Measurements from ENCODE around the gene OR52B6. TPM values are rescaled to one million over a fixed set of nuclear protein-coding genes. Genes with fewer than 3 reads are reported as not detected.

Gene OR52B6, protein sequence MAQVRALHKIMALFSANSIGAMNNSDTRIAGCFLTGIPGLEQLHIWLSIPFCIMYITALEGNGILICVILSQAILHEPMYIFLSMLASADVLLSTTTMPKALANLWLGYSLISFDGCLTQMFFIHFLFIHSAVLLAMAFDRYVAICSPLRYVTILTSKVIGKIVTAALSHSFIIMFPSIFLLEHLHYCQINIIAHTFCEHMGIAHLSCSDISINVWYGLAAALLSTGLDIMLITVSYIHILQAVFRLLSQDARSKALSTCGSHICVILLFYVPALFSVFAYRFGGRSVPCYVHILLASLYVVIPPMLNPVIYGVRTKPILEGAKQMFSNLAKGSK
- total RNA-seq = not detected
- not detected for polyA plus RNA-seq

DNA sequence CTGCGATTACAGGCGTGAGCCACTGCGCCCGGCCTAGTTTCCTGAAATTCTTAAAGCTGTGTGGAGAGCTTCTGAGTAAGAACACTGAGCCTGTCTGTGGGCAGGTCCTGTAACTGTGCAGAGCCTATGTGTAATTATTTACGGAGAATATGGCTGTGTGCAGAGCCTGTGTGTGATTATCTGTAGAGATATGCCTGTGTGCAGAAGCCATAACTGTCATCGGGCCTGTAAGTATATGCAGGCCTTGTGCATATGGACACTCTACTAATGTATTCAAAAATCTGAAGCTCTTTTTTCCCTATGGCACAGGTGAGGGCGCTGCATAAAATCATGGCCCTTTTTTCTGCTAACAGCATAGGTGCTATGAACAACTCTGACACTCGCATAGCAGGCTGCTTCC lies at the start of gene OR52B6:
OR52B6 (plus strand) TSS at position 301 of the 400 bp plus-strand sequence; CDS start at position 301, 0 bp downstream.
- 94% methylated on average over 8 of the region's 8 CpGs for WGBS
- Histone ChIP-seq H3K9ac (ENCODE audit: low read depth in 1 of 2, low read length in 2 of 2) (no peak within 1 kb of the TSS), H3K9me3 (ENCODE audit: control insufficient read depth in 4 of 4, low read length in 3 of 4) (no peaks in the 10 kb centered on the region), H3K27ac (ENCODE audit: low read depth in 1 of 2, low read length in 2 of 2) (no peak within 1 kb of the TSS), H3K4me1 (ENCODE audit: control insufficient read depth in 4 of 4, insufficient read depth in 4 of 4, low read length in 3 of 4) (no peaks in the 10 kb centered on the region), H3K36me3 (ENCODE audit: control insufficient read depth in 4 of 4, insufficient read depth in 3 of 4, low read depth in 1 of 4, low read length in 3 of 4) (no peaks in the 10 kb centered on the region), H3K27me3 (ENCODE audit: control insufficient read depth in 4 of 4, insufficient read depth in 4 of 4, low read length in 3 of 4) (no peaks in the 10 kb centered on the region), H3K4me3 (ENCODE audit: low read depth in 1 of 3, low read length in 3 of 3) (no peak within 1 kb of the TSS)
- no peak for DNase-seq (ENCODE audit: low spot score)
- TF ChIP-seq FOXA1 (IDR thresholded peaks at IDR 0.05) (no peak), HNF4G (IDR thresholded peaks at IDR 0.05) (no peak), SP1 (IDR thresholded peaks at IDR 0.05) (no peak), FOXA2 (IDR thresholded peaks at IDR 0.05) (no peak), RAD21 (IDR thresholded peaks at IDR 0.05) (no peak), HNF4A (conservative IDR thresholded peaks at IDR 0.05) (no peak), EGR1 (IDR thresholded peaks at IDR 0.05; ENCODE audit: low read depth in 2 of 2) (no peak), TAF1 (conservative IDR thresholded peaks at IDR 0.05) (no peak)
- TF ChIP-seq, protein P1, sequence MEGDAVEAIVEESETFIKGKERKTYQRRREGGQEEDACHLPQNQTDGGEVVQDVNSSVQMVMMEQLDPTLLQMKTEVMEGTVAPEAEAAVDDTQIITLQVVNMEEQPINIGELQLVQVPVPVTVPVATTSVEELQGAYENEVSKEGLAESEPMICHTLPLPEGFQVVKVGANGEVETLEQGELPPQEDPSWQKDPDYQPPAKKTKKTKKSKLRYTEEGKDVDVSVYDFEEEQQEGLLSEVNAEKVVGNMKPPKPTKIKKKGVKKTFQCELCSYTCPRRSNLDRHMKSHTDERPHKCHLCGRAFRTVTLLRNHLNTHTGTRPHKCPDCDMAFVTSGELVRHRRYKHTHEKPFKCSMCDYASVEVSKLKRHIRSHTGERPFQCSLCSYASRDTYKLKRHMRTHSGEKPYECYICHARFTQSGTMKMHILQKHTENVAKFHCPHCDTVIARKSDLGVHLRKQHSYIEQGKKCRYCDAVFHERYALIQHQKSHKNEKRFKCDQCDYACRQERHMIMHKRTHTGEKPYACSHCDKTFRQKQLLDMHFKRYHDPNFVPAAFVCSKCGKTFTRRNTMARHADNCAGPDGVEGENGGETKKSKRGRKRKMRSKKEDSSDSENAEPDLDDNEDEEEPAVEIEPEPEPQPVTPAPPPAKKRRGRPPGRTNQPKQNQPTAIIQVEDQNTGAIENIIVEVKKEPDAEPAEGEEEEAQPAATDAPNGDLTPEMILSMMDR (IDR thresholded peaks at IDR 0.05; ENCODE audit: low read depth, low read length, missing input control) = no peak
- TF ChIP-seq, protein P2, sequence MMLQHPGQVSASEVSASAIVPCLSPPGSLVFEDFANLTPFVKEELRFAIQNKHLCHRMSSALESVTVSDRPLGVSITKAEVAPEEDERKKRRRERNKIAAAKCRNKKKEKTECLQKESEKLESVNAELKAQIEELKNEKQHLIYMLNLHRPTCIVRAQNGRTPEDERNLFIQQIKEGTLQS (IDR thresholded peaks at IDR 0.05) = no peak
- TF ChIP-seq, protein P3, sequence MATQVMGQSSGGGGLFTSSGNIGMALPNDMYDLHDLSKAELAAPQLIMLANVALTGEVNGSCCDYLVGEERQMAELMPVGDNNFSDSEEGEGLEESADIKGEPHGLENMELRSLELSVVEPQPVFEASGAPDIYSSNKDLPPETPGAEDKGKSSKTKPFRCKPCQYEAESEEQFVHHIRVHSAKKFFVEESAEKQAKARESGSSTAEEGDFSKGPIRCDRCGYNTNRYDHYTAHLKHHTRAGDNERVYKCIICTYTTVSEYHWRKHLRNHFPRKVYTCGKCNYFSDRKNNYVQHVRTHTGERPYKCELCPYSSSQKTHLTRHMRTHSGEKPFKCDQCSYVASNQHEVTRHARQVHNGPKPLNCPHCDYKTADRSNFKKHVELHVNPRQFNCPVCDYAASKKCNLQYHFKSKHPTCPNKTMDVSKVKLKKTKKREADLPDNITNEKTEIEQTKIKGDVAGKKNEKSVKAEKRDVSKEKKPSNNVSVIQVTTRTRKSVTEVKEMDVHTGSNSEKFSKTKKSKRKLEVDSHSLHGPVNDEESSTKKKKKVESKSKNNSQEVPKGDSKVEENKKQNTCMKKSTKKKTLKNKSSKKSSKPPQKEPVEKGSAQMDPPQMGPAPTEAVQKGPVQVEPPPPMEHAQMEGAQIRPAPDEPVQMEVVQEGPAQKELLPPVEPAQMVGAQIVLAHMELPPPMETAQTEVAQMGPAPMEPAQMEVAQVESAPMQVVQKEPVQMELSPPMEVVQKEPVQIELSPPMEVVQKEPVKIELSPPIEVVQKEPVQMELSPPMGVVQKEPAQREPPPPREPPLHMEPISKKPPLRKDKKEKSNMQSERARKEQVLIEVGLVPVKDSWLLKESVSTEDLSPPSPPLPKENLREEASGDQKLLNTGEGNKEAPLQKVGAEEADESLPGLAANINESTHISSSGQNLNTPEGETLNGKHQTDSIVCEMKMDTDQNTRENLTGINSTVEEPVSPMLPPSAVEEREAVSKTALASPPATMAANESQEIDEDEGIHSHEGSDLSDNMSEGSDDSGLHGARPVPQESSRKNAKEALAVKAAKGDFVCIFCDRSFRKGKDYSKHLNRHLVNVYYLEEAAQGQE (IDR thresholded peaks at IDR 0.05) = no peak
- TF ChIP-seq, protein P4, sequence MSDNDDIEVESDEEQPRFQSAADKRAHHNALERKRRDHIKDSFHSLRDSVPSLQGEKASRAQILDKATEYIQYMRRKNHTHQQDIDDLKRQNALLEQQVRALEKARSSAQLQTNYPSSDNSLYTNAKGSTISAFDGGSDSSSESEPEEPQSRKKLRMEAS (IDR thresholded peaks at IDR 0.05) = no peak
- TF ChIP-seq, protein P5, sequence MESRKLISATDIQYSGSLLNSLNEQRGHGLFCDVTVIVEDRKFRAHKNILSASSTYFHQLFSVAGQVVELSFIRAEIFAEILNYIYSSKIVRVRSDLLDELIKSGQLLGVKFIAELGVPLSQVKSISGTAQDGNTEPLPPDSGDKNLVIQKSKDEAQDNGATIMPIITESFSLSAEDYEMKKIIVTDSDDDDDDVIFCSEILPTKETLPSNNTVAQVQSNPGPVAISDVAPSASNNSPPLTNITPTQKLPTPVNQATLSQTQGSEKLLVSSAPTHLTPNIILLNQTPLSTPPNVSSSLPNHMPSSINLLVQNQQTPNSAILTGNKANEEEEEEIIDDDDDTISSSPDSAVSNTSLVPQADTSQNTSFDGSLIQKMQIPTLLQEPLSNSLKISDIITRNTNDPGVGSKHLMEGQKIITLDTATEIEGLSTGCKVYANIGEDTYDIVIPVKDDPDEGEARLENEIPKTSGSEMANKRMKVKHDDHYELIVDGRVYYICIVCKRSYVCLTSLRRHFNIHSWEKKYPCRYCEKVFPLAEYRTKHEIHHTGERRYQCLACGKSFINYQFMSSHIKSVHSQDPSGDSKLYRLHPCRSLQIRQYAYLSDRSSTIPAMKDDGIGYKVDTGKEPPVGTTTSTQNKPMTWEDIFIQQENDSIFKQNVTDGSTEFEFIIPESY (IDR thresholded peaks at IDR 0.05) = no peak

Measured in liver (tissue), 9 donors.